ENCODE data around the gene CLEC6A. TPM values are rescaled to one million over a fixed set of nuclear protein-coding genes. Genes with fewer than 3 reads are reported as not detected.

CLEC6A gene

Small RNA genes lying within 50 kb of the gene (small RNA-seq; reads per million reads assigned to genes)
- not detected for gene RNU6-275P (ENCODE audit: insufficient read depth)
